ENCODE results near the gene AMPD2. TPM values are rescaled to one million over a fixed set of nuclear protein-coding genes. Genes with fewer than 3 reads are reported as not detected.

The AMPD2 gene
- total and polyA plus RNA-seq, 4 donors, result 19.2 to 87.4 (median 22.7) TPM

GRCh38 chr1:109630081-109630897 lies 10.7 kb downstream of the AMPD2 start:
- DNase-seq (ENCODE audit: low spot score), result no peak
- Histone ChIP-seq H3K27me3 (ENCODE audit: control insufficient read depth in 4 of 4, insufficient read depth in 4 of 4, low read length in 3 of 4) (no peaks in the 10 kb centered on the region), H3K27ac (ENCODE audit: low read depth in 1 of 2, low read length in 2 of 2) (no peak overlapping the region), H3K4me3 (ENCODE audit: low read depth in 1 of 3, low read length in 3 of 3) (no peak overlapping the region), H3K36me3 (ENCODE audit: control insufficient read depth in 4 of 4, insufficient read depth in 3 of 4, low read depth in 1 of 4, low read length in 3 of 4) (peaks cover 15 to 61% (median 26%) of the 10 kb centered on the region in 4 donors), H3K9ac (ENCODE audit: low read depth in 1 of 2, low read length in 2 of 2) (no peak overlapping the region), H3K4me1 (ENCODE audit: control insufficient read depth in 4 of 4, insufficient read depth in 4 of 4, low read length in 3 of 4) (no peaks in the 10 kb centered on the region), H3K9me3 (ENCODE audit: control insufficient read depth in 4 of 4, low read length in 3 of 4) (no peaks in the 10 kb centered on the region)
- TF ChIP-seq, protein P1, sequence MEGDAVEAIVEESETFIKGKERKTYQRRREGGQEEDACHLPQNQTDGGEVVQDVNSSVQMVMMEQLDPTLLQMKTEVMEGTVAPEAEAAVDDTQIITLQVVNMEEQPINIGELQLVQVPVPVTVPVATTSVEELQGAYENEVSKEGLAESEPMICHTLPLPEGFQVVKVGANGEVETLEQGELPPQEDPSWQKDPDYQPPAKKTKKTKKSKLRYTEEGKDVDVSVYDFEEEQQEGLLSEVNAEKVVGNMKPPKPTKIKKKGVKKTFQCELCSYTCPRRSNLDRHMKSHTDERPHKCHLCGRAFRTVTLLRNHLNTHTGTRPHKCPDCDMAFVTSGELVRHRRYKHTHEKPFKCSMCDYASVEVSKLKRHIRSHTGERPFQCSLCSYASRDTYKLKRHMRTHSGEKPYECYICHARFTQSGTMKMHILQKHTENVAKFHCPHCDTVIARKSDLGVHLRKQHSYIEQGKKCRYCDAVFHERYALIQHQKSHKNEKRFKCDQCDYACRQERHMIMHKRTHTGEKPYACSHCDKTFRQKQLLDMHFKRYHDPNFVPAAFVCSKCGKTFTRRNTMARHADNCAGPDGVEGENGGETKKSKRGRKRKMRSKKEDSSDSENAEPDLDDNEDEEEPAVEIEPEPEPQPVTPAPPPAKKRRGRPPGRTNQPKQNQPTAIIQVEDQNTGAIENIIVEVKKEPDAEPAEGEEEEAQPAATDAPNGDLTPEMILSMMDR (IDR thresholded peaks at IDR 0.05; ENCODE audit: low read depth, low read length, missing input control), result peak; percentile 9
- TF ChIP-seq ATF3 (IDR thresholded peaks at IDR 0.05), result no peak
- no peak for TF ChIP-seq RAD21 (IDR thresholded peaks at IDR 0.05)
- no peak for TF ChIP-seq HNF4A (conservative IDR thresholded peaks at IDR 0.05)
- TF ChIP-seq RXRA (IDR thresholded peaks at IDR 0.05), result no peak
- 82% methylated on average over 30 of the region's 30 CpGs for WGBS

- no peak for DNase-seq (ENCODE audit: low spot score)
- WGBS, result 94% methylated on average over 14 of the region's 14 CpGs
- H3K27me3 ChIP-seq (ENCODE audit: control insufficient read depth in 4 of 4, insufficient read depth in 4 of 4, low read length in 3 of 4), result no peaks in the 10 kb centered on the region
- peaks cover 0 to 2% (median 0%) of the 10 kb centered on the region in 4 donors for H3K4me1 ChIP-seq (ENCODE audit: control insufficient read depth in 4 of 4, insufficient read depth in 4 of 4, low read length in 3 of 4)
- no peak overlapping the region for H3K9ac ChIP-seq (ENCODE audit: low read depth in 1 of 2, low read length in 2 of 2)
- H3K4me3 ChIP-seq (ENCODE audit: low read depth in 1 of 3, low read length in 3 of 3), result no peak overlapping the region
- H3K27ac ChIP-seq (ENCODE audit: low read depth in 1 of 2, low read length in 2 of 2), result no peak overlapping the region
- H3K36me3 ChIP-seq (ENCODE audit: control insufficient read depth in 4 of 4, insufficient read depth in 3 of 4, low read depth in 1 of 4, low read length in 3 of 4), result peaks cover 15 to 58% (median 26%) of the 10 kb centered on the region in 4 donors
- no peak for TF ChIP-seq EGR1 (IDR thresholded peaks at IDR 0.05; ENCODE audit: low read depth in 2 of 2)
- TF ChIP-seq, protein P2, sequence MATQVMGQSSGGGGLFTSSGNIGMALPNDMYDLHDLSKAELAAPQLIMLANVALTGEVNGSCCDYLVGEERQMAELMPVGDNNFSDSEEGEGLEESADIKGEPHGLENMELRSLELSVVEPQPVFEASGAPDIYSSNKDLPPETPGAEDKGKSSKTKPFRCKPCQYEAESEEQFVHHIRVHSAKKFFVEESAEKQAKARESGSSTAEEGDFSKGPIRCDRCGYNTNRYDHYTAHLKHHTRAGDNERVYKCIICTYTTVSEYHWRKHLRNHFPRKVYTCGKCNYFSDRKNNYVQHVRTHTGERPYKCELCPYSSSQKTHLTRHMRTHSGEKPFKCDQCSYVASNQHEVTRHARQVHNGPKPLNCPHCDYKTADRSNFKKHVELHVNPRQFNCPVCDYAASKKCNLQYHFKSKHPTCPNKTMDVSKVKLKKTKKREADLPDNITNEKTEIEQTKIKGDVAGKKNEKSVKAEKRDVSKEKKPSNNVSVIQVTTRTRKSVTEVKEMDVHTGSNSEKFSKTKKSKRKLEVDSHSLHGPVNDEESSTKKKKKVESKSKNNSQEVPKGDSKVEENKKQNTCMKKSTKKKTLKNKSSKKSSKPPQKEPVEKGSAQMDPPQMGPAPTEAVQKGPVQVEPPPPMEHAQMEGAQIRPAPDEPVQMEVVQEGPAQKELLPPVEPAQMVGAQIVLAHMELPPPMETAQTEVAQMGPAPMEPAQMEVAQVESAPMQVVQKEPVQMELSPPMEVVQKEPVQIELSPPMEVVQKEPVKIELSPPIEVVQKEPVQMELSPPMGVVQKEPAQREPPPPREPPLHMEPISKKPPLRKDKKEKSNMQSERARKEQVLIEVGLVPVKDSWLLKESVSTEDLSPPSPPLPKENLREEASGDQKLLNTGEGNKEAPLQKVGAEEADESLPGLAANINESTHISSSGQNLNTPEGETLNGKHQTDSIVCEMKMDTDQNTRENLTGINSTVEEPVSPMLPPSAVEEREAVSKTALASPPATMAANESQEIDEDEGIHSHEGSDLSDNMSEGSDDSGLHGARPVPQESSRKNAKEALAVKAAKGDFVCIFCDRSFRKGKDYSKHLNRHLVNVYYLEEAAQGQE (IDR thresholded peaks at IDR 0.05), result no peak
- no peak for TF ChIP-seq NR2F2 (IDR thresholded peaks at IDR 0.05)
- no peak for TF ChIP-seq RAD21 (IDR thresholded peaks at IDR 0.05)
- TF ChIP-seq TAF1 (conservative IDR thresholded peaks at IDR 0.05), result no peak
- TF ChIP-seq FOXA2 (IDR thresholded peaks at IDR 0.05), result no peak
- TF ChIP-seq MAX (IDR thresholded peaks at IDR 0.05), result no peak
- no peak for TF ChIP-seq RXRA (IDR thresholded peaks at IDR 0.05)
- no peak for TF ChIP-seq HNF4G (IDR thresholded peaks at IDR 0.05)
- TF ChIP-seq SP1 (IDR thresholded peaks at IDR 0.05), result no peak
- TF ChIP-seq HNF4A (conservative IDR thresholded peaks at IDR 0.05), result no peak
- TF ChIP-seq ZBTB33 (IDR thresholded peaks at IDR 0.05), result no peak
- no peaks in the 10 kb centered on the region for H3K9me3 ChIP-seq (ENCODE audit: control insufficient read depth in 4 of 4, low read length in 3 of 4)
Observed at GRCh38 chr1:109630898-109631512, 11.4 kb downstream of the AMPD2 start.

Data from liver (tissue), 9 donors.